KMS-11 (cell line): ENCODE data around the gene DSCAML1.

ENCODE experiments used
- H2AFZ ChIP-seq: fragments of 200-600 bp; sonication (generic); 2 replicates; pipeline ENCODE4 v1.6.1; 2016; ENCODE audit warnings: antibody characterized with exemption, mixed run types, low read depth
- H3K27ac ChIP-seq: fragments of 200-600 bp; sonication (generic); 2 replicates; pipeline ENCODE4 v1.6.1; 2016; ENCODE audit warnings: mild to moderate bottlenecking, mixed run types
- H3K27me3 ChIP-seq: fragments of 200-600 bp; sonication (generic); 2 replicates; pipeline ENCODE4 v1.6.1; 2017; ENCODE audit warnings: mild to moderate bottlenecking, low read depth, mixed run types, moderate library complexity; ENCODE audit not compliant: insufficient read depth
- H3K36me3 ChIP-seq: fragments of 200-600 bp; sonication (generic); 2 replicates; pipeline ENCODE4 v1.6.1; 2017; ENCODE audit warnings: mild to moderate bottlenecking, mixed run types; ENCODE audit not compliant: insufficient read depth
- H3K4me1 ChIP-seq: fragments of 200-600 bp; sonication (generic); 2 replicates; pipeline ENCODE4 v1.6.1; 2016; ENCODE audit warnings: mild to moderate bottlenecking, low read depth, mixed run types; ENCODE audit not compliant: poor library complexity, severe bottlenecking
- H3K4me2 ChIP-seq: fragments of 200-600 bp; sonication (generic); 2 replicates; pipeline ENCODE4 v1.7.0; 2016; ENCODE audit warnings: mild to moderate bottlenecking, mixed run types
- H3K4me3 ChIP-seq: fragments of 200-600 bp; sonication (generic); IDR thresholded peaks from 2 replicates; pipeline ENCODE4 v1.6.1; 2017; ENCODE audit warnings: low read depth, low read length, mixed read lengths; ENCODE audit not compliant: insufficient read depth
- H3K79me2 ChIP-seq: fragments of 200-600 bp; sonication (generic); 2 replicates; pipeline ENCODE4 v1.6.1; 2016; ENCODE audit warnings: low read depth, mixed run types; ENCODE audit not compliant: insufficient read depth
- H3K9ac ChIP-seq: fragments of 200-600 bp; sonication (generic); 2 replicates; pipeline ENCODE4 v1.6.1; 2016; ENCODE audit warnings: mild to moderate bottlenecking, mixed run types
- H4K20me1 ChIP-seq: fragments of 200-600 bp; sonication (generic); 2 replicates; pipeline ENCODE4 v1.6.1; 2016; ENCODE audit warnings: mild to moderate bottlenecking, mixed run types; ENCODE audit not compliant: insufficient read depth
- TF ChIP-seq, protein P1 (sequence below): fragments of 200-600 bp; sonication (generic); conservative IDR thresholded peaks from 2 replicates; pipeline ENCODE4 v1.6.1; 2017; ENCODE audit warnings: low read depth, mild to moderate bottlenecking, antibody characterized with exemption, low read length, moderate library complexity, mixed read lengths

DSCAML1 gene

DNA sequence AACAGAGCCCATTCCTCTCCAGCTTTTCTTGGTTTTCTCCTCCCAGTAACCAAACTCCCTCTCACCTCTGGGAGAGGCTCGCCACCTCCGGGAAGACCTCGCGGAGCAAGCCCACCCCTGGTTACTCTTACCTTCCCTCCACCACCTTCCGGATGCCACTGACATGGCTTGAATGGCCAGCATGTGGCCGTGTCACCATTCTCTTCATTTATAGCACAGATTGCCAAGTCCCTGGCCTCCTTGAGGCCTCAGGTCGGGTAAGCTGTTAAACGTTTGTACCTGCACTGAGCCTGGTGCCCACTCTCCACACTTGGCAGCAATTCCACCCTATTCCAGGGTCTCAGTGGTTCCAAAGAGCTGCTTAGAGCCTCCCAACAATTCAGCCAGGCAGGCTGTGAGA is 35.5 kb upstream of the DSCAML1 start:
- H4K20me1 ChIP-seq, result no peaks in the 10 kb centered on the region
- no peaks in the 10 kb centered on the region for H3K4me1 ChIP-seq
- H3K27me3 ChIP-seq, result no peaks in the 10 kb centered on the region; the same call in 1 of the 2 replicates
- no peak overlapping the region for H3K4me3 ChIP-seq
- no peak overlapping the region for H3K4me2 ChIP-seq
- no peak overlapping the region for H3K9ac ChIP-seq
- no peaks in the 10 kb centered on the region for H3K36me3 ChIP-seq
- H2AFZ ChIP-seq, result no peak overlapping the region
- H3K27ac ChIP-seq, result no peak overlapping the region
- no peaks in the 10 kb centered on the region for H3K79me2 ChIP-seq
- TF ChIP-seq, protein P1, sequence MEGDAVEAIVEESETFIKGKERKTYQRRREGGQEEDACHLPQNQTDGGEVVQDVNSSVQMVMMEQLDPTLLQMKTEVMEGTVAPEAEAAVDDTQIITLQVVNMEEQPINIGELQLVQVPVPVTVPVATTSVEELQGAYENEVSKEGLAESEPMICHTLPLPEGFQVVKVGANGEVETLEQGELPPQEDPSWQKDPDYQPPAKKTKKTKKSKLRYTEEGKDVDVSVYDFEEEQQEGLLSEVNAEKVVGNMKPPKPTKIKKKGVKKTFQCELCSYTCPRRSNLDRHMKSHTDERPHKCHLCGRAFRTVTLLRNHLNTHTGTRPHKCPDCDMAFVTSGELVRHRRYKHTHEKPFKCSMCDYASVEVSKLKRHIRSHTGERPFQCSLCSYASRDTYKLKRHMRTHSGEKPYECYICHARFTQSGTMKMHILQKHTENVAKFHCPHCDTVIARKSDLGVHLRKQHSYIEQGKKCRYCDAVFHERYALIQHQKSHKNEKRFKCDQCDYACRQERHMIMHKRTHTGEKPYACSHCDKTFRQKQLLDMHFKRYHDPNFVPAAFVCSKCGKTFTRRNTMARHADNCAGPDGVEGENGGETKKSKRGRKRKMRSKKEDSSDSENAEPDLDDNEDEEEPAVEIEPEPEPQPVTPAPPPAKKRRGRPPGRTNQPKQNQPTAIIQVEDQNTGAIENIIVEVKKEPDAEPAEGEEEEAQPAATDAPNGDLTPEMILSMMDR, result no peak

DNA sequence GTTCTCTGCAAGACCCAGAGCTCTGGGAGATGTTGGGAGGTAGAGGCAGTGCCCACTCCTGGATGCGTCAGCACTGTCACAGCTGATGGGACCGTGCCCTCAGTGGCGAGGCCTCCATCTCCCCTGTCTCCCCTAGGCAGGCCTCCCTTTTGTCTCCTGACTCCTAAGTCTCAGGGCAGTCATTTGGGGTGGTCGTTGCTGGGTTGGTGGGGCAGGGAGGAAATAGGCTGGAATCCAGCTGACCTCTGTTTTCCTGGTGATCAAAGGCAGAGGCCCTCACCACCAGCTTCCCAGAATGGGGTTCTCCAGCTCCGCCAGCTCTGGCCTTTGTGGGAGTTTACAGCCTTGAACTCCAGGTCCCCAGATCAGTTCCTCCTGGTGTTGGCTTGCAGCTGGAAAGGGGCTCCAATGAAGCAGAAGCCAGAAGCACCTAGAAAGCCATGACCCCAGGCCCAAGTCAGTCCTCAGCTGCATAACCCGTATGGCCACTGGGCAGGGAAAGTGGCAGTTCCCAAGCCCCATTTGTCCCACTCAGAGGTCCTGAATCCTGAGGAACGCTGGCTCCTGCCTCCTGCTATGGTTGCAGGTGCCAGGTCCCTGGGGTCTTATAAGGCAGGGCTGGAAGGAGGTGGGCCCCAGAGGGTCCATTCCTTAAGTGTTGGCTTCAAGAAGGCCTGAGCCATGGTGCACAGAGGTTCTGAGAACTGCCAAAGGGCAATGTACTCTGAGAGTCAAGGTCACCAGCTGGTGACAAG is 34.8 kb upstream of the DSCAML1 start:
- H3K9ac ChIP-seq, result no peak overlapping the region
- H3K4me2 ChIP-seq, result no peak overlapping the region
- no peaks in the 10 kb centered on the region for H3K4me1 ChIP-seq
- H3K27me3 ChIP-seq, result no peaks in the 10 kb centered on the region
- no peak overlapping the region for H2AFZ ChIP-seq
- no peak overlapping the region for H3K27ac ChIP-seq
- H3K4me3 ChIP-seq, result no peak overlapping the region
- H4K20me1 ChIP-seq, result no peaks in the 10 kb centered on the region
- no peaks in the 10 kb centered on the region for H3K36me3 ChIP-seq
- H3K79me2 ChIP-seq, result no peaks in the 10 kb centered on the region
- TF ChIP-seq, protein P1, result no peak

DNA sequence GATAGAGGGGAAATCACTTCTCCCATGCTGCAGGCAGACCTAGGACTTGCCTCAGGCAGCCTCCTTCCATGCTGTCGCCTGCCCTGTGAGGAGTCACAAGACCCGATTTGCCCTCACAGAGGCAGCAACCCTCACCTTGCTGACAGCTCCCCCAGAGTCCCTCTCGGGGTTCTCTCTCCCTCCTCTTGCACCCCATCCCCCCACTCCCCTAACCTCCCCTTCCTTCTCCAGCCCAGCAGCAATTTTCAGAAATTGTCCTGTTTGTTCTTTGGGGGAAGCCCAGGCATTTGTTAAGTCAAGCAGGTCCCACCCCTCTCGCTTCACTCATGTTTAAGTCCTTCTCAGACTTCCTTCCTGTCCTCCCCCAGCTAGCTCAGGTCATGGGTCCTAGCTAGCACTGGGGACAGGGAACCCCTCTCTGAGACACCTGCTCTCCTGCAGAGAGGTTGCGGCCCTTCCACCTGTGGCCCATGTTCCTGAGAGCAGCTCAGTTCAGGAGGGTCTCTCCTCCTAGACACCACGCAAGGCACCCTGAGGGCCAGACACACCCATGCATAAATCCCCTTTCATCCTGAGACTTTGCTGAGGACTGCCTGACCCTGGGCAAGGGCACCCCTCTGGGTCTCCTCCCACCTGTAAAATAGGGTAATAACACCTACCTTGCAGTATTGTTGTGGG is 33.8 kb upstream of the DSCAML1 start:
- Histone ChIP-seq H3K27me3 (no peaks in the 10 kb centered on the region), H3K9ac (no peak overlapping the region), H3K36me3 (no peaks in the 10 kb centered on the region), H3K4me1 (no peaks in the 10 kb centered on the region), H3K27ac (no peak overlapping the region), H4K20me1 (no peaks in the 10 kb centered on the region), H3K79me2 (no peaks in the 10 kb centered on the region), H3K4me3 (no peak overlapping the region), H3K4me2 (no peak overlapping the region), H2AFZ (no peak overlapping the region)
- TF ChIP-seq, protein P1, result no peak

DNA sequence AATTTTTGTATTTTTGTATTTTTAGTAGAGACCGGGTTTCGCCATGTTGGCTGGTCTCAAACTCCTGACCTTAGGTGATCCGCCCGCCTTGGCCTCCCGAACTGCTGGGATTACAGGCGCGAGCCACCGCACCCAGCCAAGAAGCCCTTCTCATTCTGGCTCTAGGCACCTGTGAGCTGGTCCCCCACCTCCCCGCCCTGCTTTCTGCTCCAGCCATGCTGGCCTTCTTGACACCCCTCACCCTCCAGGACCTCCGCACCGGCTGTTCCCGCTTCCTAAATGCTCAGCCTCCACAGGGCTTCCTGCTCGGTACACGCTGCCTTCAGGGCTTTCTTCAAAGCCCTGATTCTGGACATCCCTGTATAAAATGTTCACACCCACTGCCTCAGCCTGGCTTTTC is 33.1 kb upstream of the DSCAML1 start:
- H3K79me2 ChIP-seq, result no peaks in the 10 kb centered on the region
- no peaks in the 10 kb centered on the region for H3K36me3 ChIP-seq
- no peak overlapping the region for H3K4me2 ChIP-seq
- no peaks in the 10 kb centered on the region for H3K4me1 ChIP-seq
- H3K27ac ChIP-seq, result no peak overlapping the region
- H3K27me3 ChIP-seq, result no peaks in the 10 kb centered on the region
- TF ChIP-seq, protein P1, result no peak
- no peak overlapping the region for H3K4me3 ChIP-seq
- H2AFZ ChIP-seq, result no peak overlapping the region
- H3K9ac ChIP-seq, result no peak overlapping the region
- no peaks in the 10 kb centered on the region for H4K20me1 ChIP-seq
